Hepatocyte (in vitro differentiated cells): Measurements from ENCODE around the gene PPIP5K2. TPM values are rescaled to one million over a fixed set of nuclear protein-coding genes. Genes with fewer than 3 reads are reported as not detected.

Experiments
- DNase-seq: peaks from one replicate; pipeline ENCODE4 v3.0.0-alpha.2; 2016; ENCODE audit warnings: low spot score
- H2AFZ ChIP-seq: fragments of 200-600 bp; sonication (generic); 2 replicates; pipeline ENCODE4 v1.6.0; 2016; ENCODE audit warnings: antibody characterized with exemption, mild to moderate bottlenecking
- H3K27ac ChIP-seq: fragments of 200-600 bp; sonication (generic); 2 replicates; pipeline ENCODE4 v1.5.1; 2016; ENCODE audit warnings: mild to moderate bottlenecking
- H3K27me3 ChIP-seq: fragments of 200-600 bp; sonication (generic); 2 replicates; pipeline ENCODE4 v1.6.1; 2016
- H3K36me3 ChIP-seq: fragments of 200-600 bp; sonication (generic); replicated peaks from 2 replicates; pipeline ENCODE4 v1.5.1; 2016; ENCODE audit warnings: low read depth; ENCODE audit not compliant: insufficient read depth
- H3K4me1 ChIP-seq: fragments of 200-600 bp; sonication (generic); 2 replicates; pipeline ENCODE4 v1.5.1; 2016; ENCODE audit warnings: mild to moderate bottlenecking, moderate library complexity; ENCODE audit not compliant: insufficient read depth
- H3K4me2 ChIP-seq: fragments of 200-600 bp; sonication (generic); 2 replicates; pipeline ENCODE4 v1.6.0; 2016
- H3K4me3 ChIP-seq: fragments of 200-600 bp; sonication (generic); 2 replicates; pipeline ENCODE4 v1.5.1; 2016; ENCODE audit warnings: mild to moderate bottlenecking
- H3K79me2 ChIP-seq: fragments of 200-600 bp; sonication (generic); 2 replicates; pipeline ENCODE4 v1.6.0; 2017; ENCODE audit warnings: mild to moderate bottlenecking
- H3K9me2 ChIP-seq: fragments of 200-600 bp; sonication (generic); replicated peaks from 2 replicates; pipeline ENCODE4 v1.6.0; 2017; ENCODE audit warnings: mild to moderate bottlenecking; ENCODE audit not compliant: insufficient read depth
- H3K9me3 ChIP-seq: fragments of 200-600 bp; sonication (generic); 2 replicates; pipeline ENCODE4 v1.5.1; 2016; ENCODE audit warnings: low read depth, mild to moderate bottlenecking
- H4K20me1 ChIP-seq: fragments of 200-600 bp; sonication (generic); 2 replicates; pipeline ENCODE4 v1.6.0; 2016; ENCODE audit warnings: mild to moderate bottlenecking; ENCODE audit not compliant: insufficient read depth, poor library complexity, severe bottlenecking
- EZH2 ChIP-seq: fragments of 200-600 bp; sonication (generic); IDR thresholded peaks from 2 replicates; pipeline ENCODE4 v1.6.1; 2016; ENCODE audit warnings: antibody characterized with exemption, mild to moderate bottlenecking, borderline replicate concordance
- EZH2phosphoT487 ChIP-seq: fragments of 200-600 bp; sonication (generic); IDR thresholded peaks from one replicate; pipeline ENCODE4 v1.6.1; 2018; ENCODE audit warnings: antibody characterized with exemption, mild to moderate bottlenecking, low read depth, moderate library complexity; ENCODE audit not compliant: unreplicated experiment, severe bottlenecking
- WGBS: methylation state at CpG from one replicate; pipeline ENCODE4 v1.1.6; 2016; ENCODE audit warnings: low lambda C conversion rate; ENCODE audit errors: missing lambda C conversion rate; 5-methylcytosine and 5-hydroxymethylcytosine counted together
- polyA plus RNA-seq: library from polyadenylated mRNA; unstranded; fragments of >200 nt; fragmentation: Nextera tagmentation; extraction: Ambion mirVana; gene quantifications from 2 replicates; pipeline ENCODE4 v1.2.1, GENCODE V29; 2016
- total RNA-seq: library from RNA; depleted of rRNA; stranded (reverse); fragments of >200 nt; gene quantifications from 2 replicates; pipeline ENCODE4 v1.2.3, GENCODE V29; 2014
- TF ChIP-seq, protein P1 (sequence below): fragments of 200-600 bp; sonication (generic); IDR thresholded peaks from 2 replicates; pipeline ENCODE4 v1.5.1; 2016; ENCODE audit warnings: antibody characterized with exemption, mild to moderate bottlenecking; ENCODE audit not compliant: poor library complexity

PPIP5K2 gene
- total and polyA plus RNA-seq, 2 experiments from 2014 or later = 31.4 to 78.0 TPM

DNA sequence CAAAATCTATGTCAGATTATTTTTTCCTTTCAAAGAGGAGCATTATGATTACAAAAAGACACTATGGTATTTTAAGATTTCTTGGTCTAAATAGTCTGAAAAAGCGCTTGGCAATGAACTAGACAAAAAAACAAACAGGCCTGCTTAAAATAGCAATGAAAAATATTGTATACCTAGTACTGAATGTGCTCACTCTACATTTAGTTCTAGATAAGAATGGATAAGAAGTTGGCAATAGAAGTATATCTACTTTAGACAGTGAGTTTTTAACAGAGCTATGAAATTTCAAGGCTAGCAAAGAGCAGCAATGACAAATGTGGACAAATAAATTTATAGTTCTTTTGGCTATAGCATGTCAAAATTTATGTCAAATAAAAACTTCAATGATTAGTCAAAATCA lies 26.4 kb upstream of the PPIP5K2 start:
- Histone ChIP-seq H3K4me2 (no peak overlapping the region), H2AFZ (no peak overlapping the region), H3K4me1 (peaks cover 6% of the 10 kb centered on the region), H3K9me2 (no peaks in the 10 kb centered on the region), H3K36me3 (no peaks in the 10 kb centered on the region), H3K9me3 (no peaks in the 10 kb centered on the region), H3K4me3 (no peak overlapping the region), H4K20me1 (no peaks in the 10 kb centered on the region), H3K79me2 (no peaks in the 10 kb centered on the region), H3K27me3 (no peaks in the 10 kb centered on the region), H3K27ac (no peak overlapping the region)
- no peak for TF ChIP-seq EZH2
- TF ChIP-seq, protein P1, sequence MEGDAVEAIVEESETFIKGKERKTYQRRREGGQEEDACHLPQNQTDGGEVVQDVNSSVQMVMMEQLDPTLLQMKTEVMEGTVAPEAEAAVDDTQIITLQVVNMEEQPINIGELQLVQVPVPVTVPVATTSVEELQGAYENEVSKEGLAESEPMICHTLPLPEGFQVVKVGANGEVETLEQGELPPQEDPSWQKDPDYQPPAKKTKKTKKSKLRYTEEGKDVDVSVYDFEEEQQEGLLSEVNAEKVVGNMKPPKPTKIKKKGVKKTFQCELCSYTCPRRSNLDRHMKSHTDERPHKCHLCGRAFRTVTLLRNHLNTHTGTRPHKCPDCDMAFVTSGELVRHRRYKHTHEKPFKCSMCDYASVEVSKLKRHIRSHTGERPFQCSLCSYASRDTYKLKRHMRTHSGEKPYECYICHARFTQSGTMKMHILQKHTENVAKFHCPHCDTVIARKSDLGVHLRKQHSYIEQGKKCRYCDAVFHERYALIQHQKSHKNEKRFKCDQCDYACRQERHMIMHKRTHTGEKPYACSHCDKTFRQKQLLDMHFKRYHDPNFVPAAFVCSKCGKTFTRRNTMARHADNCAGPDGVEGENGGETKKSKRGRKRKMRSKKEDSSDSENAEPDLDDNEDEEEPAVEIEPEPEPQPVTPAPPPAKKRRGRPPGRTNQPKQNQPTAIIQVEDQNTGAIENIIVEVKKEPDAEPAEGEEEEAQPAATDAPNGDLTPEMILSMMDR = no peak
- no peak for TF ChIP-seq EZH2phosphoT487
- WGBS = 98% methylated on average over 1 of the region's 1 CpG
- DNase-seq = no peak

DNA sequence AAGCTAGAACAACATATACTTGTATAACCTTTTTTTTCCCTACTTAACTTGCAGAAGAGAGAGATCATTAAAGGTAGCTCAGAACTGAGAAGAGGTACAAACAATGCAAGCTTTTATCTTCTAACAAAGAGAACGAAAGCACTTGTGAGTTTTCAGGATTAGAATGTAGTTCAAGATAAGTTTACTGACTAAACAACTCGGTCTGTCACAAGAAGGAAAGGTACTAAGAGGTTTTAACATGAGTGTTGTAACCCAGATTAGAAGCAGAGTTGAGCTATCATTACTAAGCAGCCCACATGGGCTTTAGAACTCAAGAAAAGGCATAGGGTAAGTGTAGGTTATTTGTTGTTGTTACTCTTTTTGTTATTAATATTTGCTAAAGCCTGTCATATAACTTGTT lies 25.4 kb upstream of the PPIP5K2 start:
- no peaks in the 10 kb centered on the region for H3K79me2 ChIP-seq
- peaks cover 6% of the 10 kb centered on the region for H3K4me1 ChIP-seq
- DNase-seq = no peak
- H3K9me2 ChIP-seq = no peaks in the 10 kb centered on the region
- H3K27ac ChIP-seq = peak overlapping the region; percentile 24
- no peaks in the 10 kb centered on the region for H3K36me3 ChIP-seq
- no peak overlapping the region for H2AFZ ChIP-seq
- TF ChIP-seq EZH2 (no peak), EZH2phosphoT487 (no peak)
- TF ChIP-seq, protein P1 = no peak
- no peaks in the 10 kb centered on the region for H3K9me3 ChIP-seq
- no peak overlapping the region for H3K4me3 ChIP-seq
- H3K27me3 ChIP-seq = no peaks in the 10 kb centered on the region
- no peaks in the 10 kb centered on the region for H4K20me1 ChIP-seq
- H3K4me2 ChIP-seq = peak overlapping the region; percentile 21
- WGBS = 32% methylated on average over 2 of the region's 2 CpGs

DNA sequence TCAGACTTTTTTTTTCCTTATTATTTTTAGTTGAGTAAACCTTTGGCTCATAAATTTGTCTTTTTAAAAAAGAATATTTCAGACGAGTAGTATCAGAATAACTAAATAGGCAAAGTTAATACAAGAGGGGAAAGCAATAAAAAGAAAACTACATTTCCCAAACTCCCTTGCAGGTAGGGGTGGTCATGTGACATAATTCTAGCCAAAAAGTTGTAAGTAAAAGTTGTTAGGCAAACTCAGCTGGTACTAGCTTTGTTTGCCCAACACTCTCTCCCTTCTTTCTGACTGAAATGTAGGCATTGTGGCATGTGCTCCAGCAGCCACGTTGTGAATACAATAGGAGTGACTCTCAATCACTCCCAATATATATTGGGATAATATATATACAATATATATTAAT lies 21.1 kb upstream of the PPIP5K2 start:
- Histone ChIP-seq H3K79me2 (no peaks in the 10 kb centered on the region), H3K4me2 (no peak overlapping the region), H3K9me2 (no peaks in the 10 kb centered on the region), H3K36me3 (no peaks in the 10 kb centered on the region), H3K27ac (no peak overlapping the region), H3K4me3 (no peak overlapping the region), H2AFZ (no peak overlapping the region), H3K9me3 (no peaks in the 10 kb centered on the region), H3K4me1 (peaks cover 6% of the 10 kb centered on the region), H4K20me1 (no peaks in the 10 kb centered on the region), H3K27me3 (no peaks in the 10 kb centered on the region)
- no peak for DNase-seq
- TF ChIP-seq, protein P1 = no peak
- no peak for TF ChIP-seq EZH2phosphoT487
- no peak for TF ChIP-seq EZH2
- 71% methylated on average over 2 of the region's 2 CpGs for WGBS
